AG09319 (cell line): Measurements from ENCODE around the gene NFATC2.

Experiments used
- DNase-seq: peaks from one replicate; pipeline ENCODE4 v3.0.0-alpha.2; 2010; ENCODE audit warnings: low read depth; ENCODE audit errors: extremely low read depth
- CTCF ChIP-seq: IDR thresholded peaks from 2 replicates; pipeline ENCODE4 v1.5.1; 2011; ENCODE audit warnings: low read depth, mild to moderate bottlenecking, inconsistent platforms, low read length, moderate library complexity

The NFATC2 gene

GRCh38 chr20:51454250-51454865 lies 88.2 kb downstream of the NFATC2 start:
- no peak for TF ChIP-seq CTCF
- DNase-seq, result no peak

- no peak for DNase-seq
- no peak for TF ChIP-seq CTCF
Measured at GRCh38 chr20:51452734-51453365, 89.7 kb downstream of the NFATC2 start.

GRCh38 chr20:51452091-51452613 lies 90.4 kb downstream of the NFATC2 start:
- DNase-seq, result no peak
- no peak for TF ChIP-seq CTCF

GRCh38 chr20:51451484-51451883 lies 91.0 kb downstream of the NFATC2 start:
- DNase-seq, result no peak
- no peak for TF ChIP-seq CTCF

GRCh38 chr20:51450984-51451383 lies 91.5 kb downstream of the NFATC2 start:
- DNase-seq, result no peak
- no peak for TF ChIP-seq CTCF

- DNase-seq, result no peak
- TF ChIP-seq CTCF, result no peak
Measured at GRCh38 chr20:51450221-51450712, 92.3 kb downstream of the NFATC2 start.

- no peak for TF ChIP-seq CTCF
- DNase-seq, result no peak
Measured at GRCh38 chr20:51449498-51450220, 92.9 kb downstream of the NFATC2 start.
